ENCODE results near the gene DGKZ.

DNA sequence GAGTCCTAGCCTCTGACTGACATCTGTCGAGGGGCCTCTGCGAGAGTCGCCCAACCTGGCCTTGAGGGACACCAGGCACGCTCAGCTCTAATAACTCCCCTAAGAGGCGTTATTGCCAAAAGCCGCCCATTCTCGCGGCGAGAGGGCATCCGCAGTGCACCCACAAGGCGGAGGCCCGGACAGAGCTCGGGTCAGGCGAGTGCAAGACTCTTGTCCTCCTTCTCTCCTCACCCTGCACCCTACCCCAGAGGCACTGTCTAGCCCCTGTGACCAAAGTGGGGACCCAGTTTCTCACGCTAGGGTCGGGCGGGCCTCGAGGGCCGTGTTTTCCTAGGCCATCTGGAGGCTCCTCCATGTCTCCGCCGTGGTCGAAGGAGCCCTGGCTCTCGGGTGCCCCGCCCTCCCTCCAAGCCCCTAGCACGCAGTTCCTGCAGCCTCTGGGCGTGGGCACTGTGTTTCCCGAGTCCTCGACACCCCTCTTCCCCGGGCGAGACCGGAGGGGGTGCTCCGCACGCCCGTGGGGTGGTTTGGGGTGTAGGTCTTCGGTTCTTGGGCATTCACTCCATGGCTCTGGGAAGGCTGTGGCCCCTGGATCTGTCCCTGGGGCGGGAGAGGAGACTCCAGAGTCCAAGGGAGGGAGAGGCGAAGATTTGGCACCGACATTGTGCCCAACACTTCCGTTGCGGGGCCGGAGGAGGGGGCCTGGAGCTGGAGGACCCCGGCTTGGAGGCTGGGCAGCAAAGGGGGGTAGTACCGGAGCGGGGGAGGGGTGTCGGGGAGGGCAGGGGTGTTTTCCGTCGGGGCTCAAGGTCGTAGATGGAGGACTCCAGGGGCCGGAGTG lies 43.3 kb downstream of the DGKZ start:
- TF ChIP-seq, protein P1, sequence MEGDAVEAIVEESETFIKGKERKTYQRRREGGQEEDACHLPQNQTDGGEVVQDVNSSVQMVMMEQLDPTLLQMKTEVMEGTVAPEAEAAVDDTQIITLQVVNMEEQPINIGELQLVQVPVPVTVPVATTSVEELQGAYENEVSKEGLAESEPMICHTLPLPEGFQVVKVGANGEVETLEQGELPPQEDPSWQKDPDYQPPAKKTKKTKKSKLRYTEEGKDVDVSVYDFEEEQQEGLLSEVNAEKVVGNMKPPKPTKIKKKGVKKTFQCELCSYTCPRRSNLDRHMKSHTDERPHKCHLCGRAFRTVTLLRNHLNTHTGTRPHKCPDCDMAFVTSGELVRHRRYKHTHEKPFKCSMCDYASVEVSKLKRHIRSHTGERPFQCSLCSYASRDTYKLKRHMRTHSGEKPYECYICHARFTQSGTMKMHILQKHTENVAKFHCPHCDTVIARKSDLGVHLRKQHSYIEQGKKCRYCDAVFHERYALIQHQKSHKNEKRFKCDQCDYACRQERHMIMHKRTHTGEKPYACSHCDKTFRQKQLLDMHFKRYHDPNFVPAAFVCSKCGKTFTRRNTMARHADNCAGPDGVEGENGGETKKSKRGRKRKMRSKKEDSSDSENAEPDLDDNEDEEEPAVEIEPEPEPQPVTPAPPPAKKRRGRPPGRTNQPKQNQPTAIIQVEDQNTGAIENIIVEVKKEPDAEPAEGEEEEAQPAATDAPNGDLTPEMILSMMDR (IDR thresholded peaks at IDR 0.05; ENCODE audit: low read depth, low read length) = no peak
- TF ChIP-seq EZH2phosphoT487 (IDR thresholded peaks at IDR 0.05; ENCODE audit: low read depth) = no peak

Data from OCI-LY3 (cell line).